Fibroblast of skin of back (primary cell): ENCODE data around the gene DUXA.

Source experiments
- DNase-seq: peaks from one replicate; pipeline ENCODE4 v3.0.0-alpha.2; 2013

Gene DUXA

DNA sequence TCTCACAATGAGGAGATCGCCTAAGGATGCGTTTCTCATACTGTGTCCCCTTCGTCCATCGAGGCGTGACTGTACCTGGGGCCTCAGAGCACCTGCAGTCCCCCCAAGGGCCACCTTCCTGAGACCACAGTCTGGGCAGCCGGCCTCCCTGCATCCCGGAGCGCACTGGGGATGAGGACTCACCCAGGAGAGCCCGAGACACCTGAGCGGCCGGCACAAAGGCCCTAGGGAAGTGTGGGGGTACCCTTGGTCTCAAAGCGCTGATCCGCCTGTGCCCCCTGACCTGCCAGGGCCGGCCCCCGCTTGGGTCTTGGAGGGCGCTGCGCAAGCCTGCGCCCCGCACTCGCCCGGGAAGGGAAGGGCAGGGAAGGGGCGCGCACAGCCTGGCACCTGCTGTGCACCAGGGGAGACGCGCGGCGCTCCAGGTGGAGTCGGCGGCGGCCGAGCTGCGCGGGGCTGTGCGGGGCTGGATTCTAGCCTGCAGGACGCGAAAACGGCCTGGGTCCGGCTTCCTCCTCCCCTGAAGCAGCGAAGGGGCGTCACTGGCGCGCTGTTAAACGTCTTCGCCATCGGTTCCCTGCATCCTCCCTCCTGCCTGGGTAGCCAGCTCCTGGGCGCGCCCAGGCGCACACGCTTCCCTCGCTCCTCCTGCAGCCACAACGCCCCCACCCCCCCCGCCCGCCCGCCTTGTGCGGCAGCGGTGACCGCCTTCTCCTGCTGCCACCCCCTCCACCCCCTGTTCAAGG is 61.1 kb downstream of the DUXA start:
- no peak for DNase-seq
